Measurements from ENCODE around the gene KNTC1. TPM values are rescaled to one million over a fixed set of nuclear protein-coding genes. Genes with fewer than 3 reads are reported as not detected.
"Not testable (repeated sequence)": the region's sequence is repeated elsewhere in the genome, so short reads cannot be mapped to it uniquely, and the experiment has no call there.

Gene KNTC1
- total RNA-seq, 1 donor from 2014 or later = 1.4 TPM

DNA sequence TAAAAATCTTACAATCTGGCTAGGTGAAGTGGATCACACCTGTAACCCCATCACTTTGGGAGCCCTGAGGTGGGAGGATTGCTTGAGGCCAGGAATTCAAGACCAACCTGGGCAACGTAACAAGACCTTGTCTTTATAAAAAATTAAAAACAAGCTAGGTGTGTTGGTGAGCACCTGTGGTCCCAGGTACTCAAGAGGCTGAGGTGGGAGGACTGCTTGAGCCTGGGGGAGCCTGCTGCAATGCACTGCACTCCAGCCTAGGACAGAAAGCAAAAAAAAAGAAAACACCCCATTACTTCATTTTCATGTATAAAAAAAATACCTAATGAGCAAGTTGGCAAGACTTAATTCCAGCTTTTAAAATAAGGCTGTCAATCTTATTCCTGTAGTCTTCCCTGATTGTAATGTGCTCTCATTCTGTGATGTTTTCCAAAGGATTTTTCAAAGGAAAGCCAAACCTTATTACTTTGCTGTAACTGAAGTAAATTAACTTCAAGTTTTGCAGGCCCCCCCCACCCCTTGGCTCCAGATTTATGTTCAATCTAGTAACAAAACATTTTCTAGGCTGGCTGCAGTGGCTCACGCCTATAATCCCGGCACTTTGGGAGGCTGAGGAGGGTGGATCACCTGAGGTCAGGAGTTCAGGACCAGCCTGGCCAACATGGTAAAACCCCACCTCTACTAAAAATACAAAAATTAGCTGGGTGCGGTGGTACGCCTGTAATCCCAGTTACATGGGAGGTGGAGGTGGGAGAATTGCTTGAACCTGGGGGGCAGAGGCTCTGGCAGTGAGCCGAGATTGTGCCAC lies 23.1 kb upstream of the KNTC1 start:
- H3K4me3 ChIP-seq = no peak overlapping the region
- peaks cover 35% of the 10 kb centered on the region for H3K4me1 ChIP-seq
- intact Hi-C loops (cut with micrococcal nuclease) = no loop called here
- H3K36me3 ChIP-seq = peaks cover 64% of the 10 kb centered on the region
- DNase-seq = no peak
- no peaks in the 10 kb centered on the region for H3K27me3 ChIP-seq (ENCODE audit: low read depth)
- H3K27ac ChIP-seq (replicated peaks) = no peak overlapping the region
- H3K9me3 ChIP-seq (replicated peaks) = no peaks in the 10 kb centered on the region
- TF ChIP-seq, protein P1, sequence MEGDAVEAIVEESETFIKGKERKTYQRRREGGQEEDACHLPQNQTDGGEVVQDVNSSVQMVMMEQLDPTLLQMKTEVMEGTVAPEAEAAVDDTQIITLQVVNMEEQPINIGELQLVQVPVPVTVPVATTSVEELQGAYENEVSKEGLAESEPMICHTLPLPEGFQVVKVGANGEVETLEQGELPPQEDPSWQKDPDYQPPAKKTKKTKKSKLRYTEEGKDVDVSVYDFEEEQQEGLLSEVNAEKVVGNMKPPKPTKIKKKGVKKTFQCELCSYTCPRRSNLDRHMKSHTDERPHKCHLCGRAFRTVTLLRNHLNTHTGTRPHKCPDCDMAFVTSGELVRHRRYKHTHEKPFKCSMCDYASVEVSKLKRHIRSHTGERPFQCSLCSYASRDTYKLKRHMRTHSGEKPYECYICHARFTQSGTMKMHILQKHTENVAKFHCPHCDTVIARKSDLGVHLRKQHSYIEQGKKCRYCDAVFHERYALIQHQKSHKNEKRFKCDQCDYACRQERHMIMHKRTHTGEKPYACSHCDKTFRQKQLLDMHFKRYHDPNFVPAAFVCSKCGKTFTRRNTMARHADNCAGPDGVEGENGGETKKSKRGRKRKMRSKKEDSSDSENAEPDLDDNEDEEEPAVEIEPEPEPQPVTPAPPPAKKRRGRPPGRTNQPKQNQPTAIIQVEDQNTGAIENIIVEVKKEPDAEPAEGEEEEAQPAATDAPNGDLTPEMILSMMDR (IDR thresholded peaks at IDR 0.05; ENCODE audit: borderline replicate concordance) = no peak

DNA sequence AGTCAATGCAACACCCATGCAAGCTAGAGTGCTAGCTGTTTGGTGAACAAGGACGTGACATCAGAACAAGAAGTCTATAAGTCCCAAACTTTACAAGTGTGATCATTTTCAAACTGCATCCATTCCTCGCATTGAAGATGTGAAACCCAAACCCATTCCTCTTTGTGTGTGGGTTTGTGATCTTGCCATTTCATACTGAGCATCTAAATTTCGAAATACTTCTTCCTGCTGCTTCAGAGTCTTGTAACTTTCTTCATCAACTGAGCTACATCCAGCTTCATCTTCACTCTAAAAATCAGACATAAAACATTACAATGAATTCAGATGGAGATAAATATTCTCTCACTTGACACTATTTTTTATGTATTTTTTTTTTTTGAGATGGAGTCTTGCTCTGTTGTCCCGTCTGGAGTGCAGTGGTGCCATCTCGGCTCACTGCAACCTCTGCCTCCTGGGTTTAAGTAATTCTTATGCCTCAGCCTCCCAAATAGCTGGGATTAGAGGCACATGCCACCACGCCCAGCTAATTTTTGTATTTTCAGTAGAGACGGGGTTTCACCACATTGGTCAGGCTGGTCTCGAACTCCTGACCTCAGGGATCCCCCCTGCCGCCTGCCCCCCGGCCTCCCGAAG lies 21.5 kb upstream of the KNTC1 start:
- Histone ChIP-seq H3K4me3 (no peak overlapping the region), H3K36me3 (peaks cover 80% of the 10 kb centered on the region), H3K4me1 (peaks cover 20% of the 10 kb centered on the region), H3K27me3 (ENCODE audit: low read depth) (no peaks in the 10 kb centered on the region), H3K9me3 (replicated peaks) (no peaks in the 10 kb centered on the region), H3K27ac (replicated peaks) (no peak overlapping the region)
- intact Hi-C loops (cut with micrococcal nuclease) = no loop called here
- DNase-seq = no peak
- TF ChIP-seq, protein P1 (IDR thresholded peaks at IDR 0.05; ENCODE audit: borderline replicate concordance) = no peak

DNA sequence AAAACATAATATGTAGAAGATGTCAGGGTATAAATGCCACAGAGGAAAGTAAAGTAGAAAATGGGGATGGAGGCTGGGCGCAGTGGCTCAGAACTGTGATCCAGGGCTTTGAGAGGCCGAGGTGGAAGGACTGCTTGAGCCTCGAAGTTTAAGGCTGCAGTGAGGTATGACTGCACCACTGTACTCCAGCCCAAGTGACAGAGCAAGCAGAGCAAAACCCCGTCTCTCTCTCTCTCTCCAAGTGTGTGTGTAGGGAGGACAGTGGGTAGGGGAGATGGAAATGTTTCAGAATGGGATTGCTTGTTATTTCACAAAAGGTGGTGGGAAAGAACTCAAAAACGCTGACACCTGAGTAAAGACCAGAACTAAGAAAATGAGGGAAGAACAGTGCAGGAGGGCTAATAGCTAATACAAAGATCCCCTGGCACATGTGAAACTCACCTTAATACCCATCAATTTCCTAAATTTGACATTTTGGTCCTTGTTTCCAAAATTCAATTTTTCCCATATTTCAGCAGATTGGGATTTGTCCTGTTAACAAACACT lies 20.6 kb upstream of the KNTC1 start:
- peaks cover 12% of the 10 kb centered on the region for H3K4me1 ChIP-seq
- no peak for DNase-seq
- no peaks in the 10 kb centered on the region for H3K27me3 ChIP-seq (ENCODE audit: low read depth)
- TF ChIP-seq, protein P1 (IDR thresholded peaks at IDR 0.05; ENCODE audit: borderline replicate concordance) = no peak
- peaks cover 89% of the 10 kb centered on the region for H3K36me3 ChIP-seq
- H3K4me3 ChIP-seq = no peak overlapping the region
- H3K9me3 ChIP-seq (replicated peaks) = no peaks in the 10 kb centered on the region
- H3K27ac ChIP-seq (replicated peaks) = no peak overlapping the region
- intact Hi-C loops (cut with micrococcal nuclease) = no loop called here

DNA sequence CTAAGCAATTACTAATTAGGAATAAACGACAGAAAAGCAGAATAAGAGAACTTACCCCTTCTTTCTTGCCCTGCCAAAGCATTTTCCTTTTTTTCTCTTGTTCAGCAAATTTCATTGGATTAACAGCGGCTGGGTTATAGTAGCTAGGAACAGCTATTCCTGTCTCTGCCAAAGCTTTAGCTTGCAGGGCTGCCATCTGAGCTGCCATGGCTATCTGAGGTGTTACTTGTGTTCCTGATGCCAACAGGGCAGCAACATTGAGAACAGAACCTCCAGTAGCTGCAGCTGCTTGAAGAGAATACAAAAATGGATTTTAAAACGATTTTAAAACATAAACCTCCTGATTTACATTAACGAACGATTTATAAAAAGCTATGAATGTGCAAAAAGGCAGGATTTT lies 18.9 kb upstream of the KNTC1 start:
- Histone ChIP-seq H3K4me1 (peaks cover 12% of the 10 kb centered on the region), H3K9me3 (replicated peaks) (no peaks in the 10 kb centered on the region), H3K27me3 (ENCODE audit: low read depth) (no peaks in the 10 kb centered on the region), H3K36me3 (peaks cover 99% of the 10 kb centered on the region), H3K27ac (replicated peaks) (peak overlapping the region; percentile 17), H3K4me3 (no peak overlapping the region)
- TF ChIP-seq, protein P1 (IDR thresholded peaks at IDR 0.05; ENCODE audit: borderline replicate concordance) = no peak
- DNase-seq = no peak
- intact Hi-C loops (cut with micrococcal nuclease) = no loop called here

DNA sequence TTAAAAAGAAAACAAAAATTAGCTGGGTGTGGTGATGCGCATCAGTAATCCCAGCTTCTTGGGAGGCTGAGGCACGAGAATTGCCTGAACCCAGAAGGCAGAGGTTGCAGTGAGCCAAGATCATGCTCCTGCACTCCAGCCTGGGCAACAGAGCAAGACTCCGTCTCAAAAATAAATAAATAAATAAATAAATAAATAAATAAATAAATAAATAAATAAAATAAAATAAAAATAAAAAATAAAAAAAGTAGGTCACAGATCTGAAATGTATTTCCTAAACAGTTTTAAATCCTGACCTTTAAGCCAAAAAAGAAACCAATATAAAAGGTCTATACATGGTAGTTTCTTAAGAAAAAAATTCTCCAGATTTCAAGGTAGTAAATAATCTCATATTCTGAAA lies 14.0 kb upstream of the KNTC1 start:
- H3K9me3 ChIP-seq (replicated peaks); H3K27ac ChIP-seq (replicated peaks); H3K4me3 ChIP-seq; H3K27me3 ChIP-seq (ENCODE audit: low read depth); DNase-seq; intact Hi-C loops (cut with micrococcal nuclease): not testable (repeated sequence)
- peaks cover 99% of the 10 kb centered on the region for H3K36me3 ChIP-seq
- H3K4me1 ChIP-seq = peaks cover 14% of the 10 kb centered on the region

DNA sequence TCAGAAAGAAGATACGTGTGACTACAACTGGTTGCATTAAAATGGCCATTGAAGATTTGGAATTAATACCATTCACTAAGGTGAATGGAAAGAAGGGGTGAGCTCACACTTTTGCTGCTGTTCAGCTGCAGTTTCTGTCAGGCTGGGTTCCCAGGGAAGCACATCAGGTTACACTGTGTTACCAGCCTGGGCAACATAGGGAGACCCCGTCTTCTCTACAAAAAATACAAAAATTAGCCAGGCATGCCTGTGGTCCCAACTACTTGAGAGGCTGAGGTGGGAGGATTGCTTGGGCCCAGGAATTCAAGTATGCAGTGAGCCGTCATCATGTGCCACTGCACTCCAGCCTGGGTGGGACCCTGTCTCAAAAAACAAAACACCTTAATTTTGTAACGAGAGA lies 13.4 kb upstream of the KNTC1 start:
- TF ChIP-seq, protein P1 (IDR thresholded peaks at IDR 0.05; ENCODE audit: borderline replicate concordance) = no peak
- Histone ChIP-seq H3K27ac (replicated peaks) (no peak overlapping the region), H3K4me1 (peaks cover 12% of the 10 kb centered on the region), H3K27me3 (ENCODE audit: low read depth) (no peaks in the 10 kb centered on the region), H3K36me3 (peaks cover 99% of the 10 kb centered on the region), H3K4me3 (no peak overlapping the region), H3K9me3 (replicated peaks) (no peaks in the 10 kb centered on the region)
- intact Hi-C loops (cut with micrococcal nuclease) = no loop called here
- DNase-seq = no peak
